ENCODE measurements around the gene NELFCD.

The NELFCD gene

DNA sequence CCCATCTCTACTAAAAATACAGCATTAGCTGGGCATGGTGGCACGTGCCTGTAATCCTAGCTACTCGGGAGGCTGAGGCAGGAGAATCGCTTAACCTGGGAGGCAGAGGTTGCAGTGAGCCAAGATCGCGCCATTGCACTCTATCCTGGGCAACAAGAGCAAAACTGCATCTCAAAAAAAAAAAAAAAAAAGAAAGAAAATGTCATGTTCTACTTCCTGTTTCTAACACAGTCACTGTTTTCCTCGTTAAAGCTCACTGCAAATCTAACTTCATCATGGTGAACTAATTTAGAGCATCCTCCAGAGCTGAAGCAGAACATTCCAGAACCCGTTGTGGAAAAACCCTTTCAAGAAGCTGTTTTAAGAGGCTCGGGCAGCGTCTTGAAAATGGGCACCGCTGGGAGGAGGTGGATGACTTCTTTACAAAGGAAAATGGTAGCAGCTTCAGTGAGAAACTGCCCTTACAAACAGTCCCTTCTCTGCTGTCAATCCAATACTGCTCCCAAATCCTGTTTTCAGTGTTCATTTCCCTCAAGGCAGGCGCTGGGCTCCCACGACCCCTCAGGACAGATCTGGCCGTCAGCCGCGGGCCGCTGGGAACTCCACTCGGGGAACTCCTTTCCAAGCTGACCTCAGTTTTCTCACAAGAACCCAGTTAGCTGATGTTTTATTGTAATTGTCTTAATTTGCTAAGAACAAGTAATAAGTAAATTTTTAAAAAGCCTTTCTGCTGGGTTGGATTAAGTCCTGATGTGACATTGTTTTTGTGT lies 13.5 kb downstream of the NELFCD start:
- no peak for DNase-seq (ENCODE audit: low spot score)

GRCh38 chr20:58995461-58996225 lies 14.6 kb downstream of the NELFCD start:
- no peak for DNase-seq (ENCODE audit: low spot score)

DNA sequence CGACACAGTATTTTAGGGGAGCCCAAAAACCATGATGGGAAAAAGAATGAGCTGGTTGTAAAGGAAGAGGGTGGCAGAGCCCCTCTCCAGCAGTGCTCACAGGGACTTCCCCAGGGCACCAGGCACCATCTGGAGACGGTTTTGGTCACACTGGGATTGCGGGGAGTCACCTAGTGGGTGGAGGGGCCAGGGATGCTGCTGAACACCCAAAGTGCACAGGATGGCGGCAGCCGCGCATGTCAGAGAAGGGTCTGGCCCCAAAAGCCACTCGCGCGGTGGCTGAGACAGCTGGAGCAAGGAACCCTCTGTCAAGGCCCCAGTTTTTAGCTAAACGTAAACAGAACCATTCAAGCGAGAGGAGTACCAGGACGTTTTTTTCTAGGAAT lies 15.2 kb downstream of the NELFCD start:
- DNase-seq (ENCODE audit: low spot score): no peak

- no peak for DNase-seq (ENCODE audit: low spot score)
Measured at GRCh38 chr20:58997141-58997770, 16.2 kb downstream of the NELFCD start.

DNA sequence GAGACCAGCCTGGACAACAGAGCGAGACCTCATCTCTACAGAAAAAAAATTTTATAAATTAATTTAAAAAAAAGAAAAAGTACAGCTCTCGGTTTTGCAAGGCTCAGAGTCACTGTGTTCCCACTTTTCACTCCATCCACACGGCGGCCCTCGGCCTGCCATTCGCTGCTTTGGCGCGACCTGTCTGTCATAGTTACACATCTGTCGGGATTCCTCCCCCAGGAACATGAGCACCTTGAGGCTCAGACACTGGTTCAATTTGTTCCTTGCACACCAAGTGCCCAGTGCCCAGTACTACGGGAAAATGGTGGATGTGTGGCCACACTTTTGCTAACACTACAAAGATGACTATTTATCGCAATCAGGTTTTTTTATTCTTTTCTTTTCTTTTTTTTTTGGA lies 17.6 kb downstream of the NELFCD start:
- DNase-seq (ENCODE audit: low spot score): no peak

- no peak for DNase-seq (ENCODE audit: low spot score)
Measured at GRCh38 chr20:59000326-59000725, 19.3 kb downstream of the NELFCD start.

DNA sequence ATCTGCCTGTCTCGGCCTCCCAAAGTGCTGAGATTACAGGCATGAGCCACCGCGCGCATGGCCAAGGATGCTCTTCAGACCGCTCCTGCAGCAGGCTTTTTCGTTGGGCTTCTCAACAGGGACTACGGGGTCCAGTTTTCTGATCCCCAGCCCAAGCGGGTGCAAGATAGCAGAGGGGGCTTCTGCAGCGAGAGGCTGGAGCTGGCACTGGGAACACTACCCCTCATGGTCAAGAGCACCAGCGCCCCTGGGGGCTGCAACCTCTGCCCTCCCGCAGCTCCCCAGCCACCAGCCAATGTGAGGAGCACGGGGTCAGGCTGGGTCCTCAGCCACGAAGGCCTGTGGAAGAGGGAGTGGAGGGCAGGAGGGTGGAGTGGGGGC lies 20.0 kb downstream of the NELFCD start:
- DNase-seq (ENCODE audit: low spot score): no peak

GRCh38 chr20:59001449-59002171 lies 20.6 kb downstream of the NELFCD start:
- DNase-seq (ENCODE audit: low spot score): no peak

DNA sequence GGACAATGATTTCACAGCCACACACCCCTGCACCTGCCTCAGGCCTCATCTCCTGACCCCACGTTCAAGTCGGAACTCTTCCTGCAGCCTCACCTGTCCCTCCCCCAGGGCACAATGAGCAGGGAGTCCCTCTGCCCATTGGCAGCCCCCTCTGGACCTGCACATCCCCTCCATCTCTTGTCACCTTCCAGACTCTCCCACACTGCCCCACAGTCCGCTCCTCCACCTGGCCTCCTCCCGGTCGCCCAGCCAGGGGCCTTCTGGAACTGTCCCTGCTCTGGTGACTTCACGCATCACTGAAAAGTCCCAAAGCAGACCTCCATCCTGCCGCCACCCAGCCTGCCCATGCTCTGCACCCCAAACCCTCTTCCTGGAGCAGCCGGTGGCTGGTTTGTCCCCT lies 21.3 kb downstream of the NELFCD start:
- no peak for DNase-seq (ENCODE audit: low spot score)

- no peak for DNase-seq (ENCODE audit: low spot score)
Measured at GRCh38 chr20:59002874-59003399, 21.9 kb downstream of the NELFCD start.

DNA sequence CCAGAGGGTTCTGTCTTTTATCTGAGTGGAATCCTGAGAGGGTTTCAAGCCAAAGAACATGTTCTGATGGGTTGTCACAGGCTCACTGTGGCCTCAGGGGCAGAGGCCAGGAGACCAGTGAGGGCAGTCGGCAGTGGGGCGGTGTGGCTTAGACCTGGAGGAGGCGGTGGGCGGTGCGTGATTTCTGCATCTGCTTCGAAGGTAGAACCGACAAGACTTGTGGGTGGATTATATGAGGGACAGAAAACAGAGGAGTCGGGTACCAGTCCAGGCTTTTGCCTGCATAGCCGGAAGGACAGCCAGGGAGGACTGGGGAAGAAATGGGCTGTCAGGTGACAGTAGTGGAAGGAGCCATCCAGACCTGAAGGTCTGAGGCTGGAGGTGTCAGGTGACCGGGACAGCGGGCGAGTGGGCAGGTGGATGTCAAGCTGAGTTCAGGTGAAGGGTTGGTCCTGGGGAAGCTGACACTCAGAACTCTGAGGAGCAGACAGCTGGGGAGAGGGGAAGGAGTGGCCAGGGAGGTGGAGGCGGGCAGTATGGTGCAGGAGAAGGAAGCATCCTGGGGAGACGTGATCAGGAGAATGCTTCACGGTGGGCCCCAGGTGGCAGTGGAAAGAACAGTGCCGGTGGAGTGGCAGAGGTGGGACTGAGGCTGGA lies 22.9 kb downstream of the NELFCD start:
- DNase-seq (ENCODE audit: low spot score): no peak

DNA sequence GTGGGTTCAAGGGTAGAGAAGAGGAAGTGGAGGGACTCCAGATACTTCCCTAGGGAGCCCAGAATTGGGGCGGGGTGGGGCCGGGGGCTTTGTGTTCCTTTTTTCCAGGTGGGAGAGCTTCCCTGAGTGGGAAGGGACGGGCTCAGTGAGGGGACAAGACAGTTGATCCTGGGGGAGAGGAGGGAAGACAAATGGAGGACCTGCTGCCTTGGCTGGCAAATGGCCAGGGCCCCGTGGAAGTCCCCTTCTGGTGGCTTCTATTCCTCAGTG lies 23.4 kb downstream of the NELFCD start:
- DNase-seq (ENCODE audit: low spot score): no peak

GRCh38 chr20:59004763-59005522 lies 23.9 kb downstream of the NELFCD start:
- no peak for DNase-seq (ENCODE audit: low spot score)

GRCh38 chr20:59005523-59006166 lies 24.6 kb downstream of the NELFCD start:
- DNase-seq (ENCODE audit: low spot score): no peak

- DNase-seq (ENCODE audit: low spot score): no peak
Measured at GRCh38 chr20:59006167-59006863, 25.3 kb downstream of the NELFCD start.

- peak; percentile 96 for DNase-seq (ENCODE audit: low spot score)
Measured at GRCh38 chr20:59006864-59007664, 26.0 kb downstream of the NELFCD start, which contains the start of gene CTSZ. Gene CTSZ, minus strand, starts transcription at chr20:59007254. Its CDS starts 126 bp downstream, at chr20:59007128.

- no peak for DNase-seq (ENCODE audit: low spot score)
Measured at GRCh38 chr20:59007665-59008511, 26.8 kb downstream of the NELFCD start.

GRCh38 chr20:59008715-59009336 lies 27.8 kb downstream of the NELFCD start:
- DNase-seq (ENCODE audit: low spot score): no peak
